ENCODE data around the gene TCF12.
A peak's percentile ranks its signal among the peaks of the same experiment; 100 is the strongest.

The TCF12 gene

DNA sequence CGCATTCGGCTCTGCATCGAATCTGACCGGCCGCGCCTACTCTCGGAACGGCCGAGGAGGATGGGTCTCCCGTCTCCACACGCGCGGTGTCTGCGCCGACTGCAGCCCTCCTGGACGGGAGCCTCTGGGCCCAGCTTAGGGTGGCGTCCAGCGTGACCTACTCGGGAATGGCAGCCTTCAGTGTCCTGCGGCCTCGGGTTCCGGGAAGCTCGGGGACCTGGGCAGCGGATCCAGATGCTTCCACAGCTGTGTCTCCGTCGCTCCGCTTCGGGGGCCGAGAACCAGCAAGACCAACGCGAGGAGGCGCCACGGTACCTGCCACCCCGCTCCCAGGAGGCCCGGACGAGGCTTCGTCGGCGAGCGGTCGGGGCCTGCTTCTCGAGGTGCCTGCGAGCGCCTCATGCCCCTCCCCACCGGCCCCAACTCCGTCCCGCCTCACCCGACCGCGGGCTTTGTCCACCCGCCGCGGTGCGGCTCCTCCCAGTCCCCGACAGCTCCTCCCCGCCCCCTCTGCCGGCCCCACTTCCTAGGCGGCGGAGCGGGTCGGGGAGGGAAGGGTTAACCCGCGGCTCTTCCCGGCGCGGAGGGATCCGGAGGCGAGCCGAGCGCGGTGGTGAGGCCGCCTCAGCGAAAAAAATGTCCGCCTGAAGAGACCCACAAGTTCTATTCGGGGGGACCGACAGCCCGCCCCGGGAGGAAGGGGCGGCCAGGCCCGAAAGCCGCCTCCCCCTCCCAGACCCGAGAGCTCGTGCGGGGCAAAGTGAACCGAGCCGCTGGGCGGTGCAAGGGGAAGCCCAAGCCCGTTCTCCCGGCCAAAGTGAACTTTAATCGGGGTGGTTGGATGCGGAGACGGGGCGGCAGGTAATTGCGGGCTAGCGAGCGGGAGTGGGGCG is at the start of gene TCF12:
TCF12 (plus strand) TSS at position 599 of the 893 bp plus-strand sequence. CDS start 1,270 bp downstream, outside the sequence.
- Mint-ChIP-seq H3K27ac (peak within 1 kb of the TSS; percentile 89), H3K27me3 (no peaks in the 10 kb centered on the region), H3K9me3 (no peaks in the 10 kb centered on the region), H3K4me3 (peak within 1 kb of the TSS; percentile 96), H3K4me1 (peaks cover 29% of the 10 kb centered on the region), H3K36me3 (peaks cover 5% of the 10 kb centered on the region)
- ATAC-seq = peak; percentile 95

DNA sequence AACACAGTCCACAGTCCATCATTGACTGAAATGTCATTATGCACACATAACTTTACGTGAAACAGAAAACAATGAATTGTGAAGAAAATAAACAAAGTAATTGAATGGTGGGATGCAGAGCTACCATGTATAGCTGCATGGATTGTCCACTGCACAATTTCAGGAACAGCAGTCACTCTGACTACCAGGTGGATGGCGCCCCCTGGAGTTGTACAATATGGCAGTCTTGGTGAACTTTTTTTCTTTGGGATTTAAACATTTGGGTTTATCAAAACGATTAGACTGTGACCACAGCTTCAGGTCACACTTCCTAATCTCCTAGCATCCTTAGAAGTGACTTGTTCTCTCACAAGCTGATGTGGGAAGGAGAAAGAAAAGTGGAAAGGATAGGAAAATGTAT is 48.9 kb upstream of the TCF12 start:
- Mint-ChIP-seq H3K4me3 (no peak overlapping the region), H3K4me1 (no peaks in the 10 kb centered on the region), H3K27me3 (no peaks in the 10 kb centered on the region), H3K36me3 (no peaks in the 10 kb centered on the region), H3K9me3 (no peaks in the 10 kb centered on the region), H3K27ac (no peak overlapping the region)
- ATAC-seq = no peak

DNA sequence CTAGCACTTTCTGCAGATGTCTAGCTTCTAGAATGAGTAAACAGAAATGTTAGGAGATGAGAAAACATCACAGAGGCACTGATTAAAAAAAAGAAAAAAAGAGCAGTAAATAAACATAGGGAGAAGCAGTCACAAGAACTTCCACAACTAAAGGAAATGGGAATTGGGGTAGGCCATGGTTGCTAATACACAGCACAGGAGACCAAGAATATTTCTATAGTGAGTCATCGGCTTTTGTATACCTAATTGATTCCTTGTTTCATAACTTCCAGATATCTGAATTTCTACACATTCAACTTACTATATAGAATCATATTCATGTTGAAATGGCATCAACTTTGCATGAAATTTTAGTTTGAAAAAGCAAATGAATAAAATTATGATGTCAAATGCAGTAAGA is 47.3 kb upstream of the TCF12 start:
- Mint-ChIP-seq H3K27me3 (no peaks in the 10 kb centered on the region), H3K4me1 (no peaks in the 10 kb centered on the region), H3K9me3 (no peaks in the 10 kb centered on the region), H3K36me3 (no peaks in the 10 kb centered on the region), H3K4me3 (no peak overlapping the region), H3K27ac (no peak overlapping the region)
- ATAC-seq = no peak

DNA sequence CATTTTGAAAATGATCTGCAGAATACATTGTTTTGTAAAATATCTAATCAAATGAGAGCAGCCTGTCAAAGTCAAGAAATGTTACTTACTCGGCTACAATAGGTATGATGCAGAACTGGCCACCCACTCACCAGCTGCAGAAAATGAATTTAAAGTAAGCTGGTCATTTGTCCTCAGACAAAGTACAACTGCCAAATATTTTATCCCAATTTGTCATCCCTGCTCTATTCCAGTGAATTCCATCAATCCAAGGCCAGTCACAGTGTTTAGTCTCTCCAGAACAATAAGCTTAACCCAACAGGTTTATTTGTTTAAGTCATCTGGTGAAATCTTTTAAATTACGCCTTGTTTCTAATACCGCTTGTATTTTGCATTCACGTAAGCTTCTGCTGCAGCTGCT is 46.6 kb upstream of the TCF12 start:
- ATAC-seq = no peak
- Mint-ChIP-seq H3K27me3 (no peaks in the 10 kb centered on the region), H3K4me3 (no peak overlapping the region), H3K4me1 (no peaks in the 10 kb centered on the region), H3K9me3 (no peaks in the 10 kb centered on the region), H3K27ac (no peak overlapping the region), H3K36me3 (no peaks in the 10 kb centered on the region)

DNA sequence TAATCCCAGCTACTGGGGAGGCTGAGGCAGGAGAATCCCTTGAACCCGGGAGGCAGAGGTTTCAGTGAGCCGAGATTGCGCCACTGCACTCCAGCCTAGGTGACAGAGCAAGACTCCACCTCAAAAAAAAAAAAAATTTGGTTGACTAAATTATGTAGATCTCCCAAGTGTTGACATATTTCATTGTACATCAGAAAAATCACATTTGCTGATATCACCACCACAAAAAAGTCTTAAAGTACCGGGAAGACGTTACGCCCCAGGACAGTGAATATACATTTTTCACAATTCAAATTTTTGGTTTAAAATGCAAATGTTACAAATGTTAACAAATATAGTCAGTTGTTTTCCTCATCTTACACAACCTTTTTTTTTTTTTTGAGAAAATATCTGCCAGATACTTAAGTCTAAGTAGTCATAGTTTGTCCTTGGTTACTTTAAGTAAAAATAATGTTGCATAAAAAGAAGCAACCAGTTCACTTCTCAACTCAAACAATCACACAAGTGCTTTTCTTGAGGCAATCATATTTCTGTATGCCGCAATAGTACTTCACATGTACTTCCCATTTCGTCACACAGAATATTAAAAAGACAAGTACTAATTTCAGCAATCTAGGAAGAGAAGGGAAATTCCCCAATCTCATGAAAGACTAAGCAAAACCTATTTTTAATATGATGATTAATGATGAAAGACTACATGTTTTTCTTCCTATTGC is 41.0 kb upstream of the TCF12 start:
- Mint-ChIP-seq H3K4me3 (no peak overlapping the region), H3K27ac (peak overlapping the region; percentile 58), H3K4me1 (peaks cover 10% of the 10 kb centered on the region), H3K9me3 (no peaks in the 10 kb centered on the region), H3K27me3 (no peaks in the 10 kb centered on the region), H3K36me3 (no peaks in the 10 kb centered on the region)
- ATAC-seq = no peak

DNA sequence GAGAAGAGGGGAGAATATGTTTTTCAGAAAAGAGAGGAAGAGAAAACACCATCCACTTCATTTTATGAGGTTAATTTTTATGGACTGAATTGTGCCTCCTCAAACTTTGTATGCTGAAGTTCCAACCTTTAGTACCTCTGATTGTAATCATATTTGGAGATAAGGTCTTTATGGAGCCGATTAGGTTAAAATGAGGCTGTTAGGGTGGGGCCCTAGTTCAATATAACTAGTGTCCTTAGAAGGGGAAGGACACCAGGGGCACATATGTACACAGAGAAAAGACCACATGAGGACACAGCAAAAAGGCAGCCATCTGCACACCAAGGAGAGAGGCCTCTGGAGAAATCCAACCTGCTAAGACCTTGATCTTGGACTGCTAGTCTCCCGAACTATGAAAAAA is 38.9 kb upstream of the TCF12 start:
- Mint-ChIP-seq H3K27me3 (no peaks in the 10 kb centered on the region), H3K4me3 (no peak overlapping the region), H3K27ac (no peak overlapping the region), H3K9me3 (no peaks in the 10 kb centered on the region), H3K4me1 (peaks cover 10% of the 10 kb centered on the region), H3K36me3 (no peaks in the 10 kb centered on the region)
- ATAC-seq = no peak

DNA sequence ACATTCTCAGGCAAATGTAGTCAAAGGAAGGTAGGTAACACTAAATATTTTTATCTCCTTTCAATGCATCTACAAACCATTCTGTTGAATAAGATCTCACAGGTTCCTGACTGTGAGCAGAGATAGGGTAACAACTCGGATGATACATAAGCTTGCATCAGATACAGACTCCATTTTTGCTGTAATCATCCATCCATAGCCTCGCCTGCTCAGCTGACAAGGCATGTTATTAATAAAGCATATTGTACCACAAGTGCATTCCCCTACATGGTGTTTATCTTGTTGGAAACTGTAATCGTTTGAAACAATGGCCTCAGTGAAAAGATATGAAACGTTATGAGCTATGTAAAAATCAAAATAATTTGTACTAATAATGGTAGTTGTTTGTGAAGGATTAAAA is 35.4 kb upstream of the TCF12 start:
- no peak for ATAC-seq
- Mint-ChIP-seq H3K4me3 (no peak overlapping the region), H3K27ac (no peak overlapping the region), H3K9me3 (no peaks in the 10 kb centered on the region), H3K4me1 (peaks cover 12% of the 10 kb centered on the region), H3K36me3 (no peaks in the 10 kb centered on the region), H3K27me3 (no peaks in the 10 kb centered on the region)

DNA sequence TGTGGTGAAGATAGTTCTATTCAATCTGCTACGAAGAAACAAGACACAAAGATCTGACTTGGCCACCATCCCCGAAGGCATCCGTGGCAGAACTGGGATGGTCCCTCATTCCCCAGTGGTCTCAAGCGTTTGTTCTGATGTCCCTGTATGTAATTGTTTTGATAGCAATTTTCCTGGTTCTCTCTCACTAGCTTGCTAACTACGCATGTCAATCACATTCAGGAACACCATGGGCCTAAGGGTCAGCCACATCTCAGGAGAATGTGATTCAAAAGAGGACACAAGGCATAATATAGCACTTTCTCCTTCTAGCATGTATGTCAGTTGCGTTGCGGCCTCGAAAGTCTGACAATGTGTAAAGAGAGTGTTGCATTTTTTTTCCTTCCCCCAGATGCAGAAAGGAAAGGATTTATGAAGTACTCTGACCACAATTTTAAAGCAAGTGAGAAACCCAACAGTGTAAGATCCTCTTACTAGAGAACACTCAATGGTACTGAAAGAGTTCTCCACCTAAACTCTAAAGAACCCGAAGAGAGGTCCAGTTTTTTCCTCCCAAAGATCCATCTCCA is 32.0 kb upstream of the TCF12 start:
- Mint-ChIP-seq H3K4me3 (peak overlapping the region; percentile 89), H3K27me3 (no peaks in the 10 kb centered on the region), H3K27ac (peak overlapping the region; percentile 92), H3K9me3 (no peaks in the 10 kb centered on the region), H3K4me1 (peaks cover 25% of the 10 kb centered on the region), H3K36me3 (no peaks in the 10 kb centered on the region)
- ATAC-seq = no peak

DNA sequence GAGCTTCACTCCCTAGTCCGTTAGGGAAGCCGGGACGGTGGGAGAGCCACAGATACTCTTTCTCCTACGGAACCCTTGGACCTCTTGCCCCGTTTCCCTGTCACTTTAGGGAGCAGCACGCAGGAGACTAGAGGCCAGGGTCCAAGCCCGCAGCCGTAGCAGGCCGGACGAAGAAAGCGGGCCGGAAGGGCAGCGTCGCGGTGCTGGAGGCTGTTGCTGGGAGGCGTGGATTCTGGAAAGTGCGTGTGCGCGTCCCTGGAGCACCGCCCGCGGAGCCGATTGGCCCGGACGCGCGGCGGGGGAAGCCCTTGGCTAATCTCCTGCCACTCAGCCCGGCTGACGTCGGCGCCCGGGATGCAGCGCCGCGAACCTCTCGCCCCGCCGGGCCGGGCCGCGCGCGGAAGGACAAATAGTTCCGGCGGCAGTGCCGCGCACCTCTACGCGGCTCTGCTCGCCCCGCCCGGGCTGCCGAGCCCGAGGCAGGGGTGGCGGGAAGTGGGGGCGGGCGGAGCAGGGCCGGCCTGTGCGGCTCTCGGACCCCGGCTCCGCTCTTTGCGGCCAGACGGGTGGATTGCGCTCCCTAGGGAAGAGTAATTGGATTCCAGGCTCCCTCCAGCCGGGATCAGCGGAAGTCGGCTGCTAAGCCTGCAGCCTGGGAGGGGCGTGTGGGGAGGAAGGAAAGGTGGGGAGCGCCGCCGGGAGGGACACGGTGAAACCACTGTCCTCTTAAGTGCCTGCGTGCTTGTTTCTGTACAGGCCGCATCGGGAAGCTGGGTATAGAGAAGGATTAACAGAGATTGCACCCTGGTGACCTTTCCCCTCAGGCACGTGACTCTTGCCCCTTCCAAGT is 31.3 kb upstream of the TCF12 start:
- peak; percentile 93 for ATAC-seq
- Mint-ChIP-seq H3K27me3 (no peaks in the 10 kb centered on the region), H3K9me3 (no peaks in the 10 kb centered on the region), H3K36me3 (no peaks in the 10 kb centered on the region), H3K27ac (peak overlapping the region; percentile 92), H3K4me3 (peak overlapping the region; percentile 89), H3K4me1 (peaks cover 25% of the 10 kb centered on the region)

DNA sequence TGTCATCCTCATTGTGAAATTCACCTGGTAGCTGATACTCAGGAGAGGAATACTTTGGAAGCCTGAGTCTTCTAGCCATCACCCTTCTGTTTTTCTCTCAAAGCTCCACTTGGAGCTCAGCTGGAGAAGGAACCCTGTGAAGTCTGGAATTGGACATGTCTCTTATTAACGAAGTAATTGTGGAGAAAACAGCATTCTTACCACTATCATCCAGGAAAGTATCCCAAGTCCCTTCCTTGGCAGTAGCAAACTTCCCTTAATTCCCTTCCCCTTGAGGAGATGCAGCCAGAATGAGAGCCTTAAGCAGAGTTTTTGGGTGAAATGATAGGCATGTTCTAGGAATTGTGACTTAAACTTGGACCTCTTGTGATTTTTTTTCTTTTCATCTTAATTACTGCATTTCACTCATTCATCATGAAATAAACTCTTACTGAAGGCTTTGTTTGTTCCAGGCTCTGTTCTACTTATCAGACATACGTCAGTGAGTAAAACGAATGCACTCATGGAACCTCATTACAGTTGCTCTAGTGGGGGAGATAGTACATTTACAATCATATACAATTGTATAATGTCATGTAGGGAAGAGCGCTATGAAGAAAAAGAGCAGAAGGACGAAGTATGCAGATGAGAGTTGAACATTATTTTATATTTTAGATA is 30.5 kb upstream of the TCF12 start:
- Mint-ChIP-seq H3K9me3 (no peaks in the 10 kb centered on the region), H3K36me3 (no peaks in the 10 kb centered on the region), H3K4me1 (peaks cover 25% of the 10 kb centered on the region), H3K27me3 (no peaks in the 10 kb centered on the region), H3K27ac (peak overlapping the region; percentile 92), H3K4me3 (peak overlapping the region; percentile 89)
- ATAC-seq = no peak

DNA sequence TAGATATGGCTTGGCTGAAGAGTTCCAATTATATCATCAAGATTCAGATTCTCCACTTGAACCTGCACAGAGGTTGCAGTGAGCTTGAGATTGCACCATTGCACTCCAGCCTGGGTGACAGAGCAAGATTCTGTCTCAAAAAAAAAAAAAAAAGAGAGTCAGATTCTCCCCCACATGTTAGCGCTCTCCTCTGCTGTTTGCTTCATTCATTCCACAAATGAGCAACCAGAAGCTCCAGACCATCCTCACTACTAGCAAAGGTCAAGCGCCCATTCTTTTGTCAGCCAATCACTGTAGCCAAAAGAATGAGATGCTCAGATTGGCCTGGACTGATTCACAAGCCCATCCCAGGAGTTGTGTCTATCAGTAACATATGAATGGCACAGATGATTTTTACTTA is 28.4 kb upstream of the TCF12 start:
- H3K4me3 Mint-ChIP-seq = no peak overlapping the region
- no peaks in the 10 kb centered on the region for H3K9me3 Mint-ChIP-seq
- no peak for ATAC-seq
- H3K36me3 Mint-ChIP-seq = no peaks in the 10 kb centered on the region
- no peaks in the 10 kb centered on the region for H3K27me3 Mint-ChIP-seq
- H3K4me1 Mint-ChIP-seq = peaks cover 25% of the 10 kb centered on the region
- no peak overlapping the region for H3K27ac Mint-ChIP-seq

DNA sequence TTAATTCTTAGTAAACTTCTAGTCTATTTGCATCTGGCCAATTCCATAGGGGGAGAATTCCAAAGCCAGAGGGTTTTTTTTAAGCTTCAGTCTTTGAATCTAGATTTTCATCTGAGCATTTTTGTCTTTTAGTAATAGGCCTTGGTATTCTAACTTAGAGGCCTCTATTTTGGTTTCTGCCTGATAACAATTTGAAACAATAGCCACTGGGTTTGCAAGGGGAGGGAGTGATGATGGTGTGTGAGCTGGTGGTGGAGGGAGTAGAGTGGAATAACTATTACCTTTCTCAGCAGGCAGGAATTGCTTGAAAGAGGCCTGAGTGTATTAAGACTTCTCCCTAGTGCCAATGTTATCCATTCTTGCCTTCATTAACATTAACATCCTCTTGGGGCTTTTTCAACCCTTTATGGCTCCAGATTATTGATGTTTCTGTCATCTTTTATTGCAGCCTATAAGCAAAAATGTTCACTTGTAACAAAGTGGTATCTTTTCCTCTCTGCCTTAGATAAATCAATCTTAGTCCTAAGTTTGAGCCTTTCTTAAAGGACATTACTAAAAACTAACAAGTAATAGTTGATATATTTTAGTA is 26.5 kb upstream of the TCF12 start:
- no peaks in the 10 kb centered on the region for H3K27me3 Mint-ChIP-seq
- no peak overlapping the region for H3K27ac Mint-ChIP-seq
- H3K4me3 Mint-ChIP-seq = no peak overlapping the region
- no peaks in the 10 kb centered on the region for H3K36me3 Mint-ChIP-seq
- H3K9me3 Mint-ChIP-seq = peaks cover under 1% of the 10 kb centered on the region
- ATAC-seq = no peak
- H3K4me1 Mint-ChIP-seq = peaks cover 19% of the 10 kb centered on the region

DNA sequence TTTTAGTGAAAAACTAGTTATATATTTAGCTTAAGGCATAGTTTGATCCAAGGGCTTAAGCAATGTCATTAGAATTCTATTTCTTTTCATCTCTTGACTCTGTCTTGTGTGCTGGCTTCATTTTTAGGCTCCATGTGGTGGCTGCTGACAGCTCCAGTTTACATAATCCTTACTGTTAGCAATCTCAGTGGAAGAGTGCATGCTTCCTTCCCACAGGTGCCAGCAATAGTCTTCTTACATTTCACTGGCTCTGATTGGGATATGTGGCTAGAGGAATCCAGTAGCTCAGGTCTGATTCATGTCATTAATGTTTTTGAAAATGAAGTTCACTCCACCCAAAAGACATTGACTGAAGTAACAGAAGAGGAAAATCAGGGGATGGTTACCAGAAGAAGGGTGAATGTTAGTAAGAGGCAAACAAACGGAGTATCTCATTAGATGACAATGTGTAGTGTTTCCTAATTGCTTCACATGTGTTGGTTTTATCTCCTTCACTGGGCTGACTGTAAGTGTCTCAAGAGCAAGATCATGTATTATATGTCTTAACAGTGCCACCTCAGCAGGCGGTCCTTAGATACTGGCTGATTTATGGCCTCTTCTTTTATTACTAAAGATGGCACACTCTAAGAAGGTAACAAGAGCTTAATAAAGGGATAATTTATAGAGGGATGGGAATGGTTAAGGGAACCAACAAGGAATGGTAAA is 25.6 kb upstream of the TCF12 start:
- H3K4me3 Mint-ChIP-seq = no peak overlapping the region
- ATAC-seq = no peak
- no peak overlapping the region for H3K27ac Mint-ChIP-seq
- H3K36me3 Mint-ChIP-seq = no peaks in the 10 kb centered on the region
- H3K27me3 Mint-ChIP-seq = no peaks in the 10 kb centered on the region
- H3K9me3 Mint-ChIP-seq = peaks cover 3% of the 10 kb centered on the region
- peaks cover 16% of the 10 kb centered on the region for H3K4me1 Mint-ChIP-seq

DNA sequence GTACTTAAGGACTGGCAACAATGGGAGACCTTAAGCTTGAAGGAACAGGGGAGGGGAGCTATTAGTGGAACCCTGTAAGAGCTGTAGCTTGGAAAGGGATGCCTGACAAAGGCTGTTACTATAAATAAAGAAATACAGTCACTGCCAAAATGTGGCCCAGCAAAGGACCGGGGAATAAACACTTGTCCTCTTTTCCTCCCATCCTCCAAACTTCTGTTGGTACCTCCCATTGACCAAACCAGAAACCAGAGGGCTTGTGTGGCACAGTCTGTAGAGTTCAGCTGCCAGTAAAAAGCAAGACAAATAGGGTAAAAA is 25.1 kb upstream of the TCF12 start:
- H3K36me3 Mint-ChIP-seq = no peaks in the 10 kb centered on the region
- no peak overlapping the region for H3K27ac Mint-ChIP-seq
- peaks cover 3% of the 10 kb centered on the region for H3K9me3 Mint-ChIP-seq
- peaks cover 11% of the 10 kb centered on the region for H3K4me1 Mint-ChIP-seq
- no peaks in the 10 kb centered on the region for H3K27me3 Mint-ChIP-seq
- no peak for ATAC-seq
- H3K4me3 Mint-ChIP-seq = no peak overlapping the region

All from stimulated activated memory B cell treated with anti-CD40 and anti-IgM and Interleukin-4, amounts not matched to agents 10 μg/mL and 1 μg/mL and 100 μg/mL, for 72 hours (primary cell).